Spinal cord (tissue), 10 donors: Measurements from ENCODE around the gene CERK. TPM values are rescaled to one million over a fixed set of nuclear protein-coding genes. Genes with fewer than 3 reads are reported as not detected.

Experiments
- DNase-seq, 6 donors: peaks; one replicate each; pipeline versions ENCODE4 v3.0.0 to v3.0.0-alpha.2; 2013 to 2015; ENCODE audit warnings: low spot score in 6 of 6, low read depth in 4 of 6
- H3K27ac ChIP-seq: one replicate; pipeline ENCODE4 v1.5.1; 2013; ENCODE audit warnings: low read depth, low read length, control low read depth
- H3K27me3 ChIP-seq: one replicate; pipeline ENCODE4 v1.6.1; 2013; ENCODE audit warnings: low read length; ENCODE audit not compliant: control insufficient read depth, insufficient read depth
- H3K36me3 ChIP-seq: one replicate; pipeline ENCODE4 v1.6.1; 2013; ENCODE audit warnings: low read length; ENCODE audit not compliant: control insufficient read depth, insufficient read depth
- H3K4me1 ChIP-seq: one replicate; pipeline ENCODE4 v1.6.1; 2013; ENCODE audit warnings: low read length; ENCODE audit not compliant: control insufficient read depth, insufficient read depth
- H3K4me3 ChIP-seq: one replicate; pipeline ENCODE4 v1.5.1; 2013; ENCODE audit warnings: low read depth, low read length, control low read depth
- H3K9me3 ChIP-seq: one replicate; pipeline ENCODE4 v1.6.1; 2013; ENCODE audit warnings: low read length; ENCODE audit not compliant: control insufficient read depth, insufficient read depth
- WGBS: methylation state at CpG from one replicate; pipeline ENCODE4 v1.1.5; 2013; ENCODE audit warnings: missing lambda C conversion rate; ENCODE audit not compliant: insufficient coverage; 5-methylcytosine and 5-hydroxymethylcytosine counted together
- polyA plus RNA-seq, 2 donors: library from polyadenylated mRNA; unstranded; fragments of 120-200 nt; gene quantifications; one replicate each; pipeline ENCODE4 v1.2.1, GENCODE V29; 2013; ENCODE audit not compliant: insufficient read length in 2 of 2
- total RNA-seq, 2 donors: library from RNA; depleted of rRNA in 1 of 2; stranded (reverse); fragments of 120-200 nt in 1 of 2; fragments of >200 nt in 1 of 2; gene quantifications; one replicate each; pipeline versions ENCODE4 v1.2.3 to v1.2.4, GENCODE V29; 2013 to 2014
- donor health status: healthy.

Gene CERK
- total and polyA plus RNA-seq, 4 donors, result 43.1 to 55.3 (median 54.5) TPM

GRCh38 chr22:46776876-46777608, 39.0 kb upstream of the CERK start:
- WGBS, result 69% methylated on average over 18 of the region's 18 CpGs
- Histone ChIP-seq H3K4me1 (peaks cover 42% of the 10 kb centered on the region), H3K9me3 (no peaks in the 10 kb centered on the region), H3K36me3 (peaks cover 12% of the 10 kb centered on the region), H3K27ac (no peak overlapping the region), H3K27me3 (no peaks in the 10 kb centered on the region), H3K4me3 (no peak overlapping the region)
- DNase-seq, result no peak

GRCh38 chr22:46775850-46776826, 38.1 kb upstream of the CERK start:
- no peak overlapping the region for H3K4me3 ChIP-seq
- H3K27ac ChIP-seq, result no peak overlapping the region
- H3K27me3 ChIP-seq, result no peaks in the 10 kb centered on the region
- H3K4me1 ChIP-seq, result peaks cover 42% of the 10 kb centered on the region
- 89% methylated on average over 20 of the region's 22 CpGs for WGBS
- H3K36me3 ChIP-seq, result peaks cover 12% of the 10 kb centered on the region
- H3K9me3 ChIP-seq, result no peaks in the 10 kb centered on the region
- DNase-seq, result no peak

GRCh38 chr22:46774980-46775849, 37.2 kb upstream of the CERK start:
- no peaks in the 10 kb centered on the region for H3K9me3 ChIP-seq
- peaks cover 46% of the 10 kb centered on the region for H3K4me1 ChIP-seq
- peaks cover 12% of the 10 kb centered on the region for H3K36me3 ChIP-seq
- DNase-seq, result peak in 1 of 6 donors; percentile 70
- H3K27ac ChIP-seq, result peak overlapping the region; percentile 15
- 60% methylated on average over 12 of the region's 20 CpGs for WGBS
- no peak overlapping the region for H3K4me3 ChIP-seq
- no peaks in the 10 kb centered on the region for H3K27me3 ChIP-seq

GRCh38 chr22:46774253-46774979, 36.4 kb upstream of the CERK start:
- H3K27ac ChIP-seq, result peak overlapping the region; percentile 47
- DNase-seq, result peak in 1 of 6 donors; percentile 36
- H3K9me3 ChIP-seq, result no peaks in the 10 kb centered on the region
- 81% methylated on average over 19 of the region's 24 CpGs for WGBS
- peaks cover 12% of the 10 kb centered on the region for H3K36me3 ChIP-seq
- peaks cover 54% of the 10 kb centered on the region for H3K4me1 ChIP-seq
- no peaks in the 10 kb centered on the region for H3K27me3 ChIP-seq
- no peak overlapping the region for H3K4me3 ChIP-seq

- no peak overlapping the region for H3K4me3 ChIP-seq
- DNase-seq, result no peak
- no peak overlapping the region for H3K27ac ChIP-seq
- WGBS, result 92% methylated on average over 10 of the region's 10 CpGs
- H3K27me3 ChIP-seq, result no peaks in the 10 kb centered on the region
- peaks cover 14% of the 10 kb centered on the region for H3K36me3 ChIP-seq
- peaks cover 67% of the 10 kb centered on the region for H3K4me1 ChIP-seq
- no peaks in the 10 kb centered on the region for H3K9me3 ChIP-seq
Observed at GRCh38 chr22:46773076-46773475, 35.0 kb upstream of the CERK start.

DNA sequence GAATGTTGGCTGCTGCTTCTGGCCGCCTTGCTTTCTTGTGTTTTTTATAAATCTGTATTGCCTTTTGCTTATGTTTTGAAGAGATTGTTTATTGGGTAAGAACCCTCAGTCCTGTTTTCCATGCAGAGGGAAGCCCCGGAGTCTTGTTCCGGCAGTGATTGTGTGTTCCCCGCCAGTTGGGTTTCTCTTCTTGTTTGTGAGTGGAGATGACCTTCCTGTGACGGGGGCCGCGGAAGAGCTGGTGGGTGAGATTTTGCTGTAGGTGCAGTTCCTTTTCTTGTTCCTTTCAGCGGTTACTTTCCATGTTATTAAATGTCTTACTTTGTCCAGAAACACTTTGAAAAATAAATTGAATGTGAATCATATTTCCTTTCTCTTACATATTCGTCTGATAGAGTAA, 32.7 kb upstream of the CERK start:
- Histone ChIP-seq H3K4me3 (no peak overlapping the region), H3K4me1 (peaks cover 48% of the 10 kb centered on the region), H3K36me3 (peaks cover 14% of the 10 kb centered on the region), H3K27me3 (no peaks in the 10 kb centered on the region), H3K27ac (peak overlapping the region; percentile 47), H3K9me3 (no peaks in the 10 kb centered on the region)
- no peak for DNase-seq
- WGBS, result no CpG with 5 or more reads among the region's 9 CpGs

GRCh38 chr22:46770151-46770641, 32.1 kb upstream of the CERK start:
- Histone ChIP-seq H3K27ac (peak overlapping the region; percentile 47), H3K9me3 (no peaks in the 10 kb centered on the region)
- DNase-seq, result no peak

GRCh38 chr22:46769706-46770105, 31.7 kb upstream of the CERK start:
- WGBS, result 93% methylated on average over 5 of the region's 6 CpGs
- H3K4me1 ChIP-seq, result peaks cover 38% of the 10 kb centered on the region
- no peak for DNase-seq

More at GRCh38 chr22:46770151-46770641, 32.1 kb upstream of the CERK start:
- Histone ChIP-seq H3K36me3 (peaks cover 14% of the 10 kb centered on the region), H3K27me3 (no peaks in the 10 kb centered on the region), H3K4me1 (peaks cover 43% of the 10 kb centered on the region), H3K4me3 (no peak overlapping the region)
- 85% methylated on average over 14 of the region's 14 CpGs for WGBS

More at GRCh38 chr22:46769706-46770105, 31.7 kb upstream of the CERK start:
- Histone ChIP-seq H3K36me3 (peaks cover 14% of the 10 kb centered on the region), H3K9me3 (no peaks in the 10 kb centered on the region), H3K27ac (peak overlapping the region; percentile 64), H3K4me3 (no peak overlapping the region), H3K27me3 (no peaks in the 10 kb centered on the region)
